MCF 10A (cell line): Measurements from ENCODE around the gene MYLK. TPM values are rescaled to one million over a fixed set of nuclear protein-coding genes. Genes with fewer than 3 reads are reported as not detected.

Experiments used
- BruUV-seq: library from RNA; stranded (reverse); fragments of 400-500 nt; replicated peaks from 2 replicates; lab custom pipeline; 2021; lab: Mats Ljungman, UMichigan
- CTCF ChIA-PET: fragments of 300-600 bp; sonication (Branson Sonifier 250); formaldehyde crosslinking; extraction: SDS; loops from one replicate; lab custom pipeline; 2021; ENCODE audit warnings: antibody characterized with exemption, inconsistent platforms; lab: Yijun Ruan, JAX
- POLR2A ChIA-PET: fragments of 300-600, 350-650 bp; sonication (Branson Sonifier 250); formaldehyde crosslinking; extraction: SDS; loops from one replicate; lab custom pipeline; 2020; ENCODE audit warnings: antibody characterized with exemption, inconsistent platforms; lab: Yijun Ruan, JAX
- DNase-seq: peaks from one replicate; pipeline ENCODE4 v3.0.0-alpha.2; 2018; ENCODE audit not compliant: unreplicated experiment
- H3K27ac Mint-ChIP-seq: one replicate; pipeline ENCODE4 v1.8.0; 2022; ENCODE audit warnings: mild to moderate bottlenecking, low read depth, mixed read lengths; ENCODE audit not compliant: unreplicated experiment
- H3K27me3 Mint-ChIP-seq: one replicate; pipeline ENCODE4 v1.8.0; 2022; ENCODE audit warnings: mixed read lengths; ENCODE audit not compliant: insufficient read depth, unreplicated experiment
- H3K36me3 Mint-ChIP-seq: one replicate; pipeline ENCODE4 v1.8.0; 2022; ENCODE audit warnings: mild to moderate bottlenecking, moderate library complexity, mixed read lengths; ENCODE audit not compliant: insufficient read depth, unreplicated experiment
- H3K4me1 Mint-ChIP-seq: one replicate; pipeline ENCODE4 v1.8.0; 2022; ENCODE audit warnings: mixed read lengths; ENCODE audit not compliant: insufficient read depth, unreplicated experiment
- H3K4me3 Mint-ChIP-seq: one replicate; pipeline ENCODE4 v1.8.0; 2022; ENCODE audit warnings: mild to moderate bottlenecking, moderate library complexity, mixed read lengths; ENCODE audit not compliant: unreplicated experiment
- H3K9me3 Mint-ChIP-seq: one replicate; pipeline ENCODE4 v1.8.0; 2022; ENCODE audit warnings: mixed read lengths; ENCODE audit not compliant: unreplicated experiment
- CTCF ChIP-seq: fragments of 200-600 bp; IDR thresholded peaks from one replicate; pipeline ENCODE4 v1.8.0; 2022; ENCODE audit warnings: antibody characterized with exemption, mild to moderate bottlenecking; ENCODE audit not compliant: unreplicated experiment
- intact Hi-C: fragments of 100-400 bp; cut with micrococcal nuclease; formaldehyde crosslinking; loops from 2 replicates; pipeline ENCODE4 v1.14.1; 2022
- total RNA-seq: library from RNA; stranded (reverse); gene quantifications from 2 replicates; pipeline ENCODE4 v1.2.3, GENCODE V29; 2022

The MYLK gene
- total RNA-seq, 1 experiment from 2014 or later: 2.3 TPM

DNA sequence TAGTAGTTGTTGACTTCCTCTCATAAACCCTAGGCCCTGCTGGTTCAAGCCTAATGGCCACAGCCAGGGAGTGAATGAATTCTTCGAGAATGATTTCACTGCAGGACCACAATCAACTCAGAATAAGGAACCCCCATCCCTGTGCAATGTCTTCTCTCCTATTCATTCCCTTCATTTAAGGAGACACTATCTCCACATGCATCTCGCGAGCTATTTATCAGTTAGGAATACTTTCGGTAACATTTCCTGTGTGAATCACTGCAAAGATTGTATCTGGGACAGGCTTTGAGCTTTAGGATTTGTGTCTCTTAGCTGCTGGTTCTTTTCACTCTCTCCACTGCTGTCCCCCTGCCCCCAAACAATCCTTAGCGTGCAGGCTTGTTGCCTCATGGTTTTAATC lies 94.4 kb downstream of the MYLK start:
- Mint-ChIP-seq H3K36me3 (no peaks in the 10 kb centered on the region), H3K27me3 (no peaks in the 10 kb centered on the region), H3K27ac (no peak overlapping the region), H3K4me3 (no peak overlapping the region), H3K9me3 (no peaks in the 10 kb centered on the region), H3K4me1 (peaks cover 23% of the 10 kb centered on the region)
- ChIA-PET POLR2A (no interaction called here), CTCF (no interaction called here)
- BruUV-seq: no TSS peak
- intact Hi-C loops: no loop called here
- no peak for TF ChIP-seq CTCF
- no peak for DNase-seq

- Mint-ChIP-seq H3K4me1 (peaks cover 23% of the 10 kb centered on the region), H3K27ac (no peak overlapping the region), H3K4me3 (no peak overlapping the region), H3K9me3 (no peaks in the 10 kb centered on the region), H3K36me3 (peaks cover 5% of the 10 kb centered on the region), H3K27me3 (no peaks in the 10 kb centered on the region)
- intact Hi-C loops: no loop called here
- DNase-seq: no peak
- no TSS peak for BruUV-seq
- ChIA-PET POLR2A (no interaction called here), CTCF (interaction anchor here (0.6 to 0.7 kb wide), 2 partner anchors 70 to 663 kb away, joined by 3 to 4 read pairs; no protein-coding TSS in a partner anchor)
- TF ChIP-seq CTCF: no peak
Measured at GRCh38 chr3:123789160-123789559, 95.0 kb downstream of the MYLK start.

GRCh38 chr3:123788710-123789109 lies 95.4 kb downstream of the MYLK start:
- H3K27ac Mint-ChIP-seq: no peak overlapping the region
- ChIA-PET POLR2A (no interaction called here), CTCF (interaction anchor here (0.6 to 0.7 kb wide), 3 partner anchors 15 to 664 kb away, joined by 3 to 4 read pairs (median 4); no protein-coding TSS in a partner anchor)
- H3K9me3 Mint-ChIP-seq: no peaks in the 10 kb centered on the region
- peaks cover 6% of the 10 kb centered on the region for H3K36me3 Mint-ChIP-seq
- intact Hi-C loops: no loop called here
- no peak for DNase-seq
- no peaks in the 10 kb centered on the region for H3K27me3 Mint-ChIP-seq
- no TSS peak for BruUV-seq
- peaks cover 23% of the 10 kb centered on the region for H3K4me1 Mint-ChIP-seq
- TF ChIP-seq CTCF: no peak
- H3K4me3 Mint-ChIP-seq: no peak overlapping the region

GRCh38 chr3:123787133-123787532 lies 97.0 kb downstream of the MYLK start:
- Mint-ChIP-seq H3K9me3 (no peaks in the 10 kb centered on the region), H3K36me3 (peaks cover 6% of the 10 kb centered on the region), H3K27ac (no peak overlapping the region), H3K4me1 (peaks cover 11% of the 10 kb centered on the region), H3K4me3 (no peak overlapping the region), H3K27me3 (no peaks in the 10 kb centered on the region)
- CTCF ChIA-PET: no interaction called here
- no peak for TF ChIP-seq CTCF
- POLR2A ChIA-PET: no interaction called here
- BruUV-seq: no TSS peak
- intact Hi-C loops: no loop called here
- no peak for DNase-seq
